ENCODE data around the gene GPR160. TPM values are rescaled to one million over a fixed set of nuclear protein-coding genes. Genes with fewer than 3 reads are reported as not detected.

Gene GPR160
- total and polyA plus RNA-seq, 10 of the 15 experiments (the other 5 are each of a cell fraction or from before 2014, with no cell fraction given): 1.2 to 57.7 (median 30.9) TPM

DNA sequence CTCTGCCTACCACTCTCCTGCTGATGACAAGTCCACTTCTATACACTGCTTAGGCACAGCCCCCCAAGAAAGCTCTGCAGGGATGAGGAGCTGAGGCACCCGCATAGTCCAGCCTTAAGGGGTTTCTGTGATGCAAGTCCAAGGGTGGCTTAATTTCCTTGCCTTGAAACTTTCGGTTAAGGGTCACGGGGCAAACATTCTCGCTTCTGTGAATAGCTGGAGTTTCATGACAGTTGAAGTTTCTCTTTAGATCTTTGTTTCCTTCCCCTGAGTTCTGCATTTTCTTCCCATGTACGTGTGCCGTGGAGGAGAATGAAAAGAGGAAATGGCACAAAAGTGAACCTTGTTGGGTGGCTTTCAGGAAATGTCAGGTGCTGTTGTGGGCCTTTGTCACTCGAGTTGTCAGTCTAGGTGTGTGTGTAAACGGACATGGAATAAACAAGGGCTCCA is 7.0 kb downstream of the GPR160 start (continued):
- TF ChIP-seq ZNF592 (IDR thresholded peaks at IDR 0.05): no peak
- TF ChIP-seq USF2 (IDR thresholded peaks at IDR 0.05; ENCODE audit: borderline replicate concordance, low read depth, low read length): no peak
- TF ChIP-seq SPI1 (IDR thresholded peaks at IDR 0.05; ENCODE audit: borderline replicate concordance, insufficient read depth, low read depth, low read length): peak; percentile 99
- TF ChIP-seq KAT2A (conservative IDR thresholded peaks at IDR 0.05; ENCODE audit: control insufficient read depth, low read depth, low read length): no peak
- TF ChIP-seq, protein P1, sequence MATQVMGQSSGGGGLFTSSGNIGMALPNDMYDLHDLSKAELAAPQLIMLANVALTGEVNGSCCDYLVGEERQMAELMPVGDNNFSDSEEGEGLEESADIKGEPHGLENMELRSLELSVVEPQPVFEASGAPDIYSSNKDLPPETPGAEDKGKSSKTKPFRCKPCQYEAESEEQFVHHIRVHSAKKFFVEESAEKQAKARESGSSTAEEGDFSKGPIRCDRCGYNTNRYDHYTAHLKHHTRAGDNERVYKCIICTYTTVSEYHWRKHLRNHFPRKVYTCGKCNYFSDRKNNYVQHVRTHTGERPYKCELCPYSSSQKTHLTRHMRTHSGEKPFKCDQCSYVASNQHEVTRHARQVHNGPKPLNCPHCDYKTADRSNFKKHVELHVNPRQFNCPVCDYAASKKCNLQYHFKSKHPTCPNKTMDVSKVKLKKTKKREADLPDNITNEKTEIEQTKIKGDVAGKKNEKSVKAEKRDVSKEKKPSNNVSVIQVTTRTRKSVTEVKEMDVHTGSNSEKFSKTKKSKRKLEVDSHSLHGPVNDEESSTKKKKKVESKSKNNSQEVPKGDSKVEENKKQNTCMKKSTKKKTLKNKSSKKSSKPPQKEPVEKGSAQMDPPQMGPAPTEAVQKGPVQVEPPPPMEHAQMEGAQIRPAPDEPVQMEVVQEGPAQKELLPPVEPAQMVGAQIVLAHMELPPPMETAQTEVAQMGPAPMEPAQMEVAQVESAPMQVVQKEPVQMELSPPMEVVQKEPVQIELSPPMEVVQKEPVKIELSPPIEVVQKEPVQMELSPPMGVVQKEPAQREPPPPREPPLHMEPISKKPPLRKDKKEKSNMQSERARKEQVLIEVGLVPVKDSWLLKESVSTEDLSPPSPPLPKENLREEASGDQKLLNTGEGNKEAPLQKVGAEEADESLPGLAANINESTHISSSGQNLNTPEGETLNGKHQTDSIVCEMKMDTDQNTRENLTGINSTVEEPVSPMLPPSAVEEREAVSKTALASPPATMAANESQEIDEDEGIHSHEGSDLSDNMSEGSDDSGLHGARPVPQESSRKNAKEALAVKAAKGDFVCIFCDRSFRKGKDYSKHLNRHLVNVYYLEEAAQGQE (IDR thresholded peaks at IDR 0.05; ENCODE audit: low read depth, low read length): no peak
- TF ChIP-seq, protein P2, sequence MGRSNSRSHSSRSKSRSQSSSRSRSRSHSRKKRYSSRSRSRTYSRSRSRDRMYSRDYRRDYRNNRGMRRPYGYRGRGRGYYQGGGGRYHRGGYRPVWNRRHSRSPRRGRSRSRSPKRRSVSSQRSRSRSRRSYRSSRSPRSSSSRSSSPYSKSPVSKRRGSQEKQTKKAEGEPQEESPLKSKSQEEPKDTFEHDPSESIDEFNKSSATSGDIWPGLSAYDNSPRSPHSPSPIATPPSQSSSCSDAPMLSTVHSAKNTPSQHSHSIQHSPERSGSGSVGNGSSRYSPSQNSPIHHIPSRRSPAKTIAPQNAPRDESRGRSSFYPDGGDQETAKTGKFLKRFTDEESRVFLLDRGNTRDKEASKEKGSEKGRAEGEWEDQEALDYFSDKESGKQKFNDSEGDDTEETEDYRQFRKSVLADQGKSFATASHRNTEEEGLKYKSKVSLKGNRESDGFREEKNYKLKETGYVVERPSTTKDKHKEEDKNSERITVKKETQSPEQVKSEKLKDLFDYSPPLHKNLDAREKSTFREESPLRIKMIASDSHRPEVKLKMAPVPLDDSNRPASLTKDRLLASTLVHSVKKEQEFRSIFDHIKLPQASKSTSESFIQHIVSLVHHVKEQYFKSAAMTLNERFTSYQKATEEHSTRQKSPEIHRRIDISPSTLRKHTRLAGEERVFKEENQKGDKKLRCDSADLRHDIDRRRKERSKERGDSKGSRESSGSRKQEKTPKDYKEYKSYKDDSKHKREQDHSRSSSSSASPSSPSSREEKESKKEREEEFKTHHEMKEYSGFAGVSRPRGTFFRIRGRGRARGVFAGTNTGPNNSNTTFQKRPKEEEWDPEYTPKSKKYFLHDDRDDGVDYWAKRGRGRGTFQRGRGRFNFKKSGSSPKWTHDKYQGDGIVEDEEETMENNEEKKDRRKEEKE (IDR thresholded peaks at IDR 0.05): no peak
- no peak for TF ChIP-seq MXI1 (IDR thresholded peaks at IDR 0.05; ENCODE audit: low read depth, low read length)
- TF ChIP-seq, protein P3, sequence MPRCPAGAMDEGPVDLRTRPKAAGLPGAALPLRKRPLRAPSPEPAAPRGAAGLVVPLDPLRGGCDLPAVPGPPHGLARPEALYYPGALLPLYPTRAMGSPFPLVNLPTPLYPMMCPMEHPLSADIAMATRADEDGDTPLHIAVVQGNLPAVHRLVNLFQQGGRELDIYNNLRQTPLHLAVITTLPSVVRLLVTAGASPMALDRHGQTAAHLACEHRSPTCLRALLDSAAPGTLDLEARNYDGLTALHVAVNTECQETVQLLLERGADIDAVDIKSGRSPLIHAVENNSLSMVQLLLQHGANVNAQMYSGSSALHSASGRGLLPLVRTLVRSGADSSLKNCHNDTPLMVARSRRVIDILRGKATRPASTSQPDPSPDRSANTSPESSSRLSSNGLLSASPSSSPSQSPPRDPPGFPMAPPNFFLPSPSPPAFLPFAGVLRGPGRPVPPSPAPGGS (IDR thresholded peaks at IDR 0.05; ENCODE audit: borderline replicate concordance, insufficient read depth, low read depth, low read length, poor library complexity, severe bottlenecking): peak; percentile 72
- peak; percentile 97 to 98 for TF ChIP-seq IKZF2 (IDR thresholded peaks at IDR 0.05)
- TF ChIP-seq E2F4 (IDR thresholded peaks at IDR 0.05; ENCODE audit: low read depth, low read length): no peak
- no peak for TF ChIP-seq CHD4 (IDR thresholded peaks at IDR 0.05)
- TF ChIP-seq ATF7 (IDR thresholded peaks at IDR 0.05; ENCODE audit: low read depth): peak; percentile 77; the same call in 1 of the 2 replicates
- no peak for TF ChIP-seq ZNF384 (IDR thresholded peaks at IDR 0.05; ENCODE audit: borderline replicate concordance, low read depth, low read length)
